HepG2 (cell line): ENCODE results near the gene TRIM7. TPM values are rescaled to one million over a fixed set of nuclear protein-coding genes. Genes with fewer than 3 reads are reported as not detected.

Source experiments
- BRCA1 ChIP-seq: sonication (generic); formaldehyde crosslinking; IDR thresholded peaks from 2 replicates; pipeline ENCODE4 v1.4.0; 2020; ENCODE audit warnings: missing genetic modification reagents
- CBX1 ChIP-seq: IDR thresholded peaks from one replicate; pipeline ENCODE4 v1.6.1; 2016; ENCODE audit warnings: antibody characterized with exemption, low read depth
- CENPT ChIP-seq: sonication (generic); formaldehyde crosslinking; IDR thresholded peaks from 2 replicates; pipeline ENCODE4 v1.8.0; 2022; ENCODE audit warnings: low read depth, mild to moderate bottlenecking, moderate library complexity, missing genetic modification reagents
- E2F1 ChIP-seq: sonication (generic); formaldehyde crosslinking; IDR thresholded peaks from 2 replicates; pipeline ENCODE4 v1.5.0; 2020; ENCODE audit warnings: missing genetic modification reagents
- EEA1 ChIP-seq: sonication (generic); formaldehyde crosslinking; IDR thresholded peaks from 2 replicates; pipeline ENCODE4 v1.5.1; 2020; ENCODE audit warnings: mild to moderate bottlenecking, missing genetic modification reagents, borderline replicate concordance
- GTF2F1 ChIP-seq: fragments of 150-350 bp; IDR thresholded peaks from 2 replicates; pipeline ENCODE4 v1.6.1; 2014; ENCODE audit warnings: low read length
- MEIS1 ChIP-seq: sonication (generic); formaldehyde crosslinking; IDR thresholded peaks from 2 replicates; pipeline ENCODE4 v1.9.0; 2021; ENCODE audit warnings: mild to moderate bottlenecking, missing genetic modification reagents, moderate library complexity, borderline replicate concordance
- MIXL1 ChIP-seq: IDR thresholded peaks from 2 replicates; pipeline ENCODE4 v1.6.1; 2016
- MLXIP ChIP-seq: sonication (generic); formaldehyde crosslinking; IDR thresholded peaks from 2 replicates; pipeline ENCODE4 v1.9.0; 2021; ENCODE audit warnings: missing genetic modification reagents, borderline replicate concordance
- RBFOX2 ChIP-seq: fragments of 200-400 bp; formaldehyde crosslinking; IDR thresholded peaks from 2 replicates; pipeline ENCODE4 v1.6.1; 2017; ENCODE audit warnings: low read depth, mild to moderate bottlenecking, low read length
- SIX4 ChIP-seq: sonication (generic); formaldehyde crosslinking; IDR thresholded peaks from 2 replicates; pipeline ENCODE4 v1.4.0; 2020; ENCODE audit warnings: missing genetic modification reagents
- SYNCRIP ChIP-seq: fragments of 200-400 bp; formaldehyde crosslinking; IDR thresholded peaks from 2 replicates; pipeline ENCODE4 v1.6.1; 2018; ENCODE audit warnings: mild to moderate bottlenecking, low read depth, low read length; ENCODE audit not compliant: insufficient read depth
- ZNF576 ChIP-seq: sonication (generic); formaldehyde crosslinking; IDR thresholded peaks from 2 replicates; pipeline ENCODE4 v1.4.0; 2020; ENCODE audit warnings: mild to moderate bottlenecking, missing genetic modification reagents
- polyA plus RNA-seq, 8 experiments: library from polyadenylated mRNA; depleted of rRNA in 3 of 8; stranded (reverse) in 7 of 8; unstranded in 1 of 8; fragments of >200 nt; fragmentation: Illumina TruSeq in 4 of 8; extraction: Trizol in 4 of 8; gene quantifications; 2 replicates each; pipeline versions ENCODE4 v1.2.1 to v1.2.3, GENCODE V29; 2011 to 2016; ENCODE audit warnings: low read depth in 4 of 8, missing spikeins in 1 of 8, mixed read lengths in 1 of 8; ENCODE audit not compliant: insufficient read depth in 1 of 8
- total RNA-seq, 5 experiments: library from RNA; depleted of rRNA; stranded (reverse); fragments of >200 nt; fragmentation: Illumina TruSeq; extraction: Trizol; gene quantifications; 2 replicates each; pipeline ENCODE4 v1.2.3, GENCODE V29; 2016; ENCODE audit warnings: low read depth in 1 of 5
- TF ChIP-seq, protein P1 (sequence below): sonication (generic); formaldehyde crosslinking; IDR thresholded peaks from 2 replicates; pipeline ENCODE4 v1.5.0; 2020; ENCODE audit warnings: missing genetic modification reagents
- TF ChIP-seq, protein P2 (sequence below): sonication (generic); formaldehyde crosslinking; IDR thresholded peaks from 2 replicates; pipeline ENCODE4 v1.4.0; 2020; ENCODE audit warnings: low read depth, missing genetic modification reagents
- TF ChIP-seq, protein P3 (sequence below): sonication (generic); formaldehyde crosslinking; IDR thresholded peaks from 2 replicates; pipeline ENCODE4 v1.5.0; 2020; ENCODE audit warnings: mild to moderate bottlenecking, missing genetic modification reagents

Gene TRIM7
- total and polyA plus RNA-seq, 2 of the 13 experiments (the other 11 are each of a cell fraction or from before 2014, with no cell fraction given) = 0.13 TPM; not detected in 1

GRCh38 chr5:181191526-181192336 lies 13.3 kb downstream of the TRIM7 start (continued):
- TF ChIP-seq RBFOX2 = peak; percentile 92
- peak; percentile 53; the same call in 1 of the 2 replicates for TF ChIP-seq E2F1 (CRISPR knock-in tag)
- TF ChIP-seq, protein P1, sequence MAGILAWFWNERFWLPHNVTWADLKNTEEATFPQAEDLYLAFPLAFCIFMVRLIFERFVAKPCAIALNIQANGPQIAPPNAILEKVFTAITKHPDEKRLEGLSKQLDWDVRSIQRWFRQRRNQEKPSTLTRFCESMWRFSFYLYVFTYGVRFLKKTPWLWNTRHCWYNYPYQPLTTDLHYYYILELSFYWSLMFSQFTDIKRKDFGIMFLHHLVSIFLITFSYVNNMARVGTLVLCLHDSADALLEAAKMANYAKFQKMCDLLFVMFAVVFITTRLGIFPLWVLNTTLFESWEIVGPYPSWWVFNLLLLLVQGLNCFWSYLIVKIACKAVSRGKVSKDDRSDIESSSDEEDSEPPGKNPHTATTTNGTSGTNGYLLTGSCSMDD (CRISPR knock-in tag) = no peak
- no peak for TF ChIP-seq SIX4 (CRISPR knock-in tag)
- 0 out of 2 replicates have a peak, but pooled peaks have one; percentile 82 for TF ChIP-seq BRCA1 (CRISPR knock-in tag)
- peak; percentile 78; the same call in 1 of the 2 replicates for TF ChIP-seq ZNF576 (CRISPR knock-in tag)
- TF ChIP-seq SYNCRIP = no peak
- TF ChIP-seq GTF2F1 = no peak
- TF ChIP-seq, protein P2, sequence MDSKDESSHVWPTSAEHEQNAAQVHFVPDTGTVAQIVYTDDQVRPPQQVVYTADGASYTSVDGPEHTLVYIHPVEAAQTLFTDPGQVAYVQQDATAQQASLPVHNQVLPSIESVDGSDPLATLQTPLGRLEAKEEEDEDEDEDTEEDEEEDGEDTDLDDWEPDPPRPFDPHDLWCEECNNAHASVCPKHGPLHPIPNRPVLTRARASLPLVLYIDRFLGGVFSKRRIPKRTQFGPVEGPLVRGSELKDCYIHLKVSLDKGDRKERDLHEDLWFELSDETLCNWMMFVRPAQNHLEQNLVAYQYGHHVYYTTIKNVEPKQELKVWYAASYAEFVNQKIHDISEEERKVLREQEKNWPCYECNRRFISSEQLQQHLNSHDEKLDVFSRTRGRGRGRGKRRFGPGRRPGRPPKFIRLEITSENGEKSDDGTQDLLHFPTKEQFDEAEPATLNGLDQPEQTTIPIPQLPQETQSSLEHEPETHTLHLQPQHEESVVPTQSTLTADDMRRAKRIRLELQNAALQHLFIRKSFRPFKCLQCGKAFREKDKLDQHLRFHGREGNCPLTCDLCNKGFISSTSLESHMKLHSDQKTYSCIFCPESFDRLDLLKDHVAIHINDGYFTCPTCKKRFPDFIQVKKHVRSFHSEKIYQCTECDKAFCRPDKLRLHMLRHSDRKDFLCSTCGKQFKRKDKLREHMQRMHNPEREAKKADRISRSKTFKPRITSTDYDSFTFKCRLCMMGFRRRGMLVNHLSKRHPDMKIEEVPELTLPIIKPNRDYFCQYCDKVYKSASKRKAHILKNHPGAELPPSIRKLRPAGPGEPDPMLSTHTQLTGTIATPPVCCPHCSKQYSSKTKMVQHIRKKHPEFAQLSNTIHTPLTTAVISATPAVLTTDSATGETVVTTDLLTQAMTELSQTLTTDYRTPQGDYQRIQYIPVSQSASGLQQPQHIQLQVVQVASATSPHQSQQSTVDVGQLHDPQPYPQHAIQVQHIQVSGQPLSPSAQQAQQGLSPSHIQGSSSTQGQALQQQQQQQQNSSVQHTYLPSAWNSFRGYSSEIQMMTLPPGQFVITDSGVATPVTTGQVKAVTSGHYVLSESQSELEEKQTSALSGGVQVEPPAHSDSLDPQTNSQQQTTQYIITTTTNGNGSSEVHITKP (CRISPR knock-in tag) = no peak
- TF ChIP-seq CENPT (CRISPR knock-in tag) = no peak
- TF ChIP-seq, protein P3, sequence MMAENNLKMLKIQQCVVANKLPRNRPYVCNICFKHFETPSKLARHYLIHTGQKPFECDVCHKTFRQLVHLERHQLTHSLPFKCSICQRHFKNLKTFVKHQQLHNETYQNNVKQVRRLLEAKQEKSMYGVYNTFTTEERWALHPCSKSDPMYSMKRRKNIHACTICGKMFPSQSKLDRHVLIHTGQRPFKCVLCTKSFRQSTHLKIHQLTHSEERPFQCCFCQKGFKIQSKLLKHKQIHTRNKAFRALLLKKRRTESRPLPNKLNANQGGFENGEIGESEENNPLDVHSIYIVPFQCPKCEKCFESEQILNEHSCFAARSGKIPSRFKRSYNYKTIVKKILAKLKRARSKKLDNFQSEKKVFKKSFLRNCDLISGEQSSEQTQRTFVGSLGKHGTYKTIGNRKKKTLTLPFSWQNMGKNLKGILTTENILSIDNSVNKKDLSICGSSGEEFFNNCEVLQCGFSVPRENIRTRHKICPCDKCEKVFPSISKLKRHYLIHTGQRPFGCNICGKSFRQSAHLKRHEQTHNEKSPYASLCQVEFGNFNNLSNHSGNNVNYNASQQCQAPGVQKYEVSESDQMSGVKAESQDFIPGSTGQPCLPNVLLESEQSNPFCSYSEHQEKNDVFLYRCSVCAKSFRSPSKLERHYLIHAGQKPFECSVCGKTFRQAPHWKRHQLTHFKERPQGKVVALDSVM (CRISPR knock-in tag) = peak; percentile 49
- TF ChIP-seq CBX1 = no peak
- TF ChIP-seq MLXIP (CRISPR knock-in tag) = no peak
- TF ChIP-seq MIXL1 = peak; percentile 30; the same call in 1 of the 2 replicates
- peak; percentile 33; the same call in 1 of the 2 replicates for TF ChIP-seq MEIS1 (CRISPR knock-in tag)
- TF ChIP-seq EEA1 (CRISPR knock-in tag) = peak; percentile 61; the same call in 1 of the 2 replicates
